Activated B cell treated with CpG ODN at 0.5 μM for 24 hours (primary cell): ENCODE results near the gene PPP1R9B. TPM values are rescaled to one million over a fixed set of nuclear protein-coding genes. Genes with fewer than 3 reads are reported as not detected.

Experiments
- ATAC-seq: fragments of 200-7000 bp; cut with Tn5 transposase; one replicate; pipeline ENCODE4 v1.10.0; 2021; ENCODE audit warnings: low read depth, mild to moderate bottlenecking, moderate library complexity
- CTCF ChIA-PET: fragments of 350-600 bp; sonication (Branson Sonifier 250); formaldehyde crosslinking; loops from one replicate; lab custom pipeline; 2021; ENCODE audit warnings: antibody characterized with exemption; lab: Charles Lee
- POLR2A ChIA-PET: fragments of 350-600 bp; sonication (Branson Sonifier 250); formaldehyde crosslinking; loops from one replicate; lab custom pipeline; 2021; ENCODE audit warnings: antibody characterized with exemption; lab: Charles Lee
- DNase-seq: peaks from one replicate; pipeline ENCODE4 v3.0.0; 2022
- H3K27ac Mint-ChIP-seq: one replicate; pipeline ENCODE4 v1.8.0; 2020; ENCODE audit warnings: mixed read lengths
- H3K27me3 Mint-ChIP-seq: one replicate; pipeline ENCODE4 v1.8.0; 2021; ENCODE audit warnings: mixed read lengths
- H3K36me3 Mint-ChIP-seq: one replicate; pipeline ENCODE4 v1.8.0; 2021; ENCODE audit warnings: low read depth, mixed read lengths
- H3K4me1 Mint-ChIP-seq: one replicate; pipeline ENCODE4 v1.8.0; 2021; ENCODE audit warnings: mixed read lengths
- H3K4me3 Mint-ChIP-seq: one replicate; pipeline ENCODE4 v1.8.0; 2020; ENCODE audit warnings: mild to moderate bottlenecking, mixed read lengths
- H3K9me3 Mint-ChIP-seq: one replicate; pipeline ENCODE4 v1.8.0; 2020; ENCODE audit warnings: mixed read lengths
- intact Hi-C: fragments of 100-400 bp; cut with micrococcal nuclease; formaldehyde crosslinking; loops from one replicate; pipeline ENCODE4 v1.15.1; 2024
- total RNA-seq: library from RNA; stranded (reverse); gene quantifications from 2 replicates; pipeline ENCODE4 v1.2.3, GENCODE V29; 2022
- TF ChIP-seq, protein P1 (sequence below): fragments of 200-600 bp; IDR thresholded peaks from one replicate; pipeline ENCODE4 v1.8.0; 2022; ENCODE audit warnings: antibody characterized with exemption, mild to moderate bottlenecking

PPP1R9B gene
- total RNA-seq, 1 donor from 2014 or later, result 313 TPM

DNA sequence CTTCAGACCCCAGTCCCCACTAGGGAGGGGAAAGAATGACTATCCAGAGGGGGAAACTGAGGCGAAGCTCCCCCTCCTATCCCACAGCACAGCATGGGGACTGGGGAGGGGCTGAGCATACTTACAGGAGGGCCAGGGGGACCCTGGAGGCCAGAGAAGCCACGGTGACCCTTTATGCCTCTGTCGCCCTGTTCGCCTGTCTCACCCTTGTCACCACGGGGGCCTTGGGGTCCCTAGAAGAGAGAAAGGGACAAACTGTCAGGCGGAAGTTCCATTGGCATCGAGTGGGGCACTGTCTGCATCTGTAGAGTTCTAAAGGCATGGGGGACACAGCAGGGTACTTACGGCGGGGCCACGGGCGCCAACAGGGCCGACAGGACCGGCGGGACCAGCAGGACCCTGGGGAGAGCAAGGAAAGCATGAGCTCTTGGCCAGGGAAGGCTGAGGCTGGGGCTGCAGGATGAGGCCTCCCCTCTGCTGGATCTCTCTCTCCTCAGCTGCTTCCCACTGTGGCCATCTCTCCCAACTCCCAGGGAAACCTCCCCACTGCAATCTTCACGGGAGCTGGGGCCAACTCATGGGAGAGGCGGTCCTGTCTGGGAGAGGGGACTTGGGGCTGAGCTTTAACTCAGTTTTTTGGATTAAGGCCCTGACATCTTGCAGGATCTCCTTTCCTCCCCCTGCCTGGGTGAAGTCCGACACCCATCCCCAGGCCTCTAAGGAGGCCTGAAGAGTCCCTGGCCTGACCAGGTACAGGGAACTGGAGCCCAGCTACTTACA lies 37.5 kb upstream of the PPP1R9B start:
- Mint-ChIP-seq H3K4me1 (peaks cover 45% of the 10 kb centered on the region), H3K27me3 (no peaks in the 10 kb centered on the region), H3K4me3 (no peak overlapping the region), H3K9me3 (no peaks in the 10 kb centered on the region), H3K27ac (no peak overlapping the region), H3K36me3 (peaks cover 10% of the 10 kb centered on the region)
- POLR2A ChIA-PET, result no interaction called here
- TF ChIP-seq, protein P1, sequence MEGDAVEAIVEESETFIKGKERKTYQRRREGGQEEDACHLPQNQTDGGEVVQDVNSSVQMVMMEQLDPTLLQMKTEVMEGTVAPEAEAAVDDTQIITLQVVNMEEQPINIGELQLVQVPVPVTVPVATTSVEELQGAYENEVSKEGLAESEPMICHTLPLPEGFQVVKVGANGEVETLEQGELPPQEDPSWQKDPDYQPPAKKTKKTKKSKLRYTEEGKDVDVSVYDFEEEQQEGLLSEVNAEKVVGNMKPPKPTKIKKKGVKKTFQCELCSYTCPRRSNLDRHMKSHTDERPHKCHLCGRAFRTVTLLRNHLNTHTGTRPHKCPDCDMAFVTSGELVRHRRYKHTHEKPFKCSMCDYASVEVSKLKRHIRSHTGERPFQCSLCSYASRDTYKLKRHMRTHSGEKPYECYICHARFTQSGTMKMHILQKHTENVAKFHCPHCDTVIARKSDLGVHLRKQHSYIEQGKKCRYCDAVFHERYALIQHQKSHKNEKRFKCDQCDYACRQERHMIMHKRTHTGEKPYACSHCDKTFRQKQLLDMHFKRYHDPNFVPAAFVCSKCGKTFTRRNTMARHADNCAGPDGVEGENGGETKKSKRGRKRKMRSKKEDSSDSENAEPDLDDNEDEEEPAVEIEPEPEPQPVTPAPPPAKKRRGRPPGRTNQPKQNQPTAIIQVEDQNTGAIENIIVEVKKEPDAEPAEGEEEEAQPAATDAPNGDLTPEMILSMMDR, result no peak
- CTCF ChIA-PET, result interaction anchor here (1.0 kb wide), 1 partner anchor 10 kb away, joined by 4 read pairs; no protein-coding TSS in a partner anchor
- ATAC-seq (no peak), DNase-seq (no peak)
- intact Hi-C loops, result no loop called here

DNA sequence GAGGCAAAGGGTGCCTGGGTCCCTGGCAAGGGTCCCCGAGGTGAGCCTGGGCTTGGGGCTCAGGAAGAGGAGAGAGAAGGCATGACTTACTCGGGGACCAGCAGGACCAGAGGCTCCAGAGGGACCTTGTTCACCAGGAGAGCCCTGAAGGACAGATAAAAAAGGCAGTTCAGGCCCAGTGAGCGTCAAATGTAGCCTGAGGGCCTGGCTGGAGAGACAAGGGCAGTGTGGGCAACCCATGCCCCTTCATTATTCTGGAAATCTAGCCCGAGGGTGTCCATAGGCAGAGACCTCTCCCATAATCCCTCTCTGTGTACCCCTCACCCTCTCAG lies 36.9 kb upstream of the PPP1R9B start:
- H3K4me1 Mint-ChIP-seq, result peaks cover 43% of the 10 kb centered on the region
- no peak overlapping the region for H3K4me3 Mint-ChIP-seq
- no peak overlapping the region for H3K27ac Mint-ChIP-seq
- intact Hi-C loops, result no loop called here
- CTCF ChIA-PET, result no interaction called here
- ATAC-seq (no peak), DNase-seq (no peak)
- no peaks in the 10 kb centered on the region for H3K27me3 Mint-ChIP-seq
- TF ChIP-seq, protein P1, result no peak
- POLR2A ChIA-PET, result no interaction called here
- peaks cover 10% of the 10 kb centered on the region for H3K36me3 Mint-ChIP-seq
- H3K9me3 Mint-ChIP-seq, result no peaks in the 10 kb centered on the region

DNA sequence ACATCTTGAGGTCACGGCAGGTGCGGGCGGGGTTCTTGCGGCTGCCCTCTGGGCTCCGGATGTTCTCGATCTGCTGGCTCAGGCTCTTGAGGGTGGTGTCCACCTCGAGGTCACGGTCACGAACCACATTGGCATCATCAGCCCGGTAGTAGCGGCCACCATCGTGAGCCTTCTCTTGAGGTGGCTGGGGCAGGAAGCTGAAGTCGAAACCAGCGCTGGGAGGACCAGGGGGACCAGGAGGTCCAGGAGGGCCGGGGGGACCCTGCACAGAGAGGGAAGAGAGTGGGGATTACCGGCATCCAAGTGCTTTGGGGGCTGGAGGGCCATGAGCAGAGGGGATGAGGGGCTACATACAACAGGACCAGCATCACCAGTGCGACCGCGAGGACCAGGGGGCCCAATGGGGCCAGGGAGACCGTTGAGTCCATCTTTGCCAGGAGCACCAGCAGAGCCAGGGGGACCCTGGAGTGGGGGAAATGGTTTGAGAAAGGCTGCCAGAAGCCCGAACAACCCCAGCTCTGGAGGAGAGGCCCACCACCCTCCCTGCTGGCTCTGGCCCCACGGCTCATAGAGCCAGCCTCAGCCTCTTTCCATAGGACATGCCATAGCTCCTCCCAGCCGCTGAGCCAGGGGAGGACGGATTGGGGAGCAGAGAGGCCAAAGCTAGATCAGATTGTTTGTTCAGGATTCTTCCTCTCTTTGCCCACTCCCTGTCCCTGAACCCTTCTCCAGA lies 36.4 kb upstream of the PPP1R9B start:
- DNase-seq, result no peak
- ATAC-seq, result no peak
- ChIA-PET POLR2A (no interaction called here), CTCF (no interaction called here)
- Mint-ChIP-seq H3K4me3 (no peak overlapping the region), H3K36me3 (peaks cover 10% of the 10 kb centered on the region), H3K27ac (peak overlapping the region; percentile 24), H3K9me3 (no peaks in the 10 kb centered on the region), H3K27me3 (no peaks in the 10 kb centered on the region), H3K4me1 (peaks cover 40% of the 10 kb centered on the region)
- TF ChIP-seq, protein P1, result no peak
- intact Hi-C loops, result no loop called here

DNA sequence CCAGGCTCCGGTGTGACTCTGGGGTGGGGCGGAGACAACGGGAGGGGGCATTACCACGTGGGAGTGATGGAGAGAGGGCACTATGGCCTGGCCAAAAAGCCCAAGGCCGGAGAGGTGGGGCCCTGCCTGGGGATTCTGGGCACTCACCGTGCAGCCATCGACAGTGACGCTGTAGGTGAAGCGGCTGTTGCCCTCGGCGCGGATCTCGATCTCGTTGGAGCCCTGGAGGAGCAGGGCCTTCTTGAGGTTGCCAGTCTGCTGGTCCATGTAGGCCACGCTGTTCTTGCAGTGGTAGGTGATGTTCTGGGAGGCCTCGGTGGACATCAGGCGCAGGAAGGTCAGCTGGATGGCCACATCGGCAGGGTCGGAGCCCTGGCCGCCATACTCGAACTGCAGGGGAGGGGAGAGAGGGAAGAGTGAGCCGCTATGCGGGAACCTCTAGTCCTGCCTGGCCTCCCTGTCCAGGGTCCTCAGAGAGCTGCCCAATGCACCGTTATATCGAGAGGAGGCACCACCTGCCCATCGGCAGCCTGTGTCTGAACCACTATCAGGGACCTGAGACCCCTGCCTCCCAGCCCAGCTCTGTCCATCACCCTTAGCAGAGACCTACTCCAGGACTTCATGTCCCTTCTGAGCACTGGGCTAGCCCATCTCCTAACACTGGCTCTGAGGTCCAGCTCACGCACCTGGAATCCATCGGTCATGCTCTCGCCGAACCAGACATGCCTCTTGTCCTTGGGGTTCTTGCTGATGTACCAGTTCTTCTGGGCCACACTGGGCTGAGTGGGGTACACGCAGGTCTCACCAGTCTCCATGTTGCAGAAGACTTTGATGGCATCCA lies 35.4 kb upstream of the PPP1R9B start:
- DNase-seq, result no peak
- intact Hi-C loops, result no loop called here
- no peak overlapping the region for H3K27ac Mint-ChIP-seq
- peaks cover 10% of the 10 kb centered on the region for H3K36me3 Mint-ChIP-seq
- POLR2A ChIA-PET, result interaction anchor here (0.9 kb wide), 1 partner anchor 56 kb away, joined by 7 read pairs; the partner anchor contains the start of gene SAMD14
- TF ChIP-seq, protein P1, result no peak
- no peak for ATAC-seq
- H3K9me3 Mint-ChIP-seq, result no peaks in the 10 kb centered on the region
- peaks cover 43% of the 10 kb centered on the region for H3K4me1 Mint-ChIP-seq
- CTCF ChIA-PET, result no interaction called here
- no peaks in the 10 kb centered on the region for H3K27me3 Mint-ChIP-seq
- no peak overlapping the region for H3K4me3 Mint-ChIP-seq
